HT1080 (cell line): ENCODE results near the gene SRGAP3. TPM values are rescaled to one million over a fixed set of nuclear protein-coding genes. Genes with fewer than 3 reads are reported as not detected.

ENCODE experiments used
- DNase-seq: peaks from one replicate; pipeline ENCODE4 v3.0.0-alpha.2; 2015; ENCODE audit warnings: low read depth
- small RNA-seq: library from RNA; depleted of rRNA; stranded (forward); fragments of <200 nt; gene quantifications from one replicate; pipeline ENCODE3, GENCODE V24; 2014
- total RNA-seq: library from RNA; depleted of rRNA; stranded (reverse); fragments of >200 nt; shearing (Covaris generic); gene quantifications from 2 replicates; pipeline ENCODE4 v1.2.3, GENCODE V29; 2014; rRNA removed

Gene SRGAP3
- total RNA-seq, 1 experiment from 2014 or later: 0.69 TPM

- DNase-seq: peak; percentile 68
These were observed 311.4 kb downstream of the SRGAP3 start for GRCh38 chr3:8938021-8938420.

- DNase-seq: peak; percentile 87
These were observed 312.1 kb downstream of the SRGAP3 start for GRCh38 chr3:8937064-8938020.

GRCh38 chr3:8932507-8932906 lies 316.9 kb downstream of the SRGAP3 start:
- DNase-seq: no peak

GRCh38 chr3:8931342-8931741 lies 318.1 kb downstream of the SRGAP3 start:
- DNase-seq: no peak

Small RNA genes lying within 50 kb of the gene (small RNA-seq; reads per million reads assigned to genes)
- gene RF00416: not detected

Other genes with a start within 250 kb of the SRGAP3 start
- 46.3 and 47.2 TPM in 2 replicates for gene THUMPD3, start 113.4 kb upstream of the SRGAP3 start, total RNA-seq
- 43.9 and 65.2 TPM in 2 replicates for gene SETD5, start 148.0 kb upstream of the SRGAP3 start, total RNA-seq